SH-SY5Y (cell line): ENCODE data around the gene ITGA4.

Source experiments
- GATA2 ChIP-seq: IDR thresholded peaks from 2 replicates; pipeline ENCODE4 v1.6.1; 2011; ENCODE audit warnings: mild to moderate bottlenecking, low read depth, low read length
- GATA3 ChIP-seq: IDR thresholded peaks from 2 replicates; pipeline ENCODE4 v1.6.1; 2011; ENCODE audit warnings: low read depth, mild to moderate bottlenecking, low read length, moderate library complexity

DNA sequence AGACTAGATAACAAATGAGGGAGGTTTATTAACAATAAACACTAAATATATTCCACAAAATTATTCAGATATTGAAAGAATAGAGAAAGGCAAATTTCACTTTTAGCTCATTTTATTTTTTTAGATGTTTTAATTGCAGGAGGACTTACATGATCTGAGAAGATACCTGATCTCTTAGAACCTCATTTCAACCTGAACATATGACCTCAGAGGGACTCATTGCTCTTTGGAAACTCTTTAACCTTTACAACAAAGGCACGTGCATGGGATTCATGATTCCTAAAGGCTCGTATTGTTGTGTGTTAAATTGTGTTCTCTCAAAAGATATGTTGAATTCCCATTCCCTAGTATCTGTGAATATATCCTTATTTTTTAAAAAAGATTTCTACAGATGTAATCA is 35.7 kb upstream of the ITGA4 start:
- TF ChIP-seq GATA2 (no peak), GATA3 (no peak)
